Measurements from ENCODE around the gene TMC6. TPM values are rescaled to one million over a fixed set of nuclear protein-coding genes. Genes with fewer than 3 reads are reported as not detected.
"Not testable (repeated sequence)": the region's sequence is repeated elsewhere in the genome, so short reads cannot be mapped to it uniquely, and the experiment has no call there.

TMC6 gene
- total RNA-seq = 136 TPM

GRCh38 chr17:78128551-78129350 is at the start of gene TMC6:
Gene TMC6 (minus strand): TSS chr17:78128755. CDS start chr17:78126832, 1,923 bp downstream.
- H3K27me3 ChIP-seq (ENCODE audit: insufficient read depth, low read length) = no peaks in the 10 kb centered on the region

GRCh38 chr17:78176548-78177025 is 48.0 kb upstream of the TMC6 start:
- no peaks in the 10 kb centered on the region for H3K27me3 ChIP-seq (ENCODE audit: insufficient read depth, low read length)
- no peaks in the 10 kb centered on the region for H3K9me3 ChIP-seq (ENCODE audit: low read depth, low read length)
- no peak overlapping the region for H3K4me3 ChIP-seq (ENCODE audit: low read length)
- peaks cover 72% of the 10 kb centered on the region for H3K4me1 ChIP-seq (ENCODE audit: insufficient read depth, low read length)

More at GRCh38 chr17:78128551-78129350, at the start of gene TMC6:
- Histone ChIP-seq H3K4me3 (ENCODE audit: low read length) (peak within 1 kb of the TSS; percentile 81), H3K9me3 (ENCODE audit: low read depth, low read length) (no peaks in the 10 kb centered on the region), H3K4me1 (ENCODE audit: insufficient read depth, low read length) (peaks cover 77% of the 10 kb centered on the region)

GRCh38 chr17:78175643-78175981 is 47.1 kb upstream of the TMC6 start:
- Histone ChIP-seq H3K4me1 (ENCODE audit: insufficient read depth, low read length) (peaks cover 79% of the 10 kb centered on the region), H3K27me3 (ENCODE audit: insufficient read depth, low read length) (no peaks in the 10 kb centered on the region), H3K4me3 (ENCODE audit: low read length) (no peak overlapping the region), H3K9me3 (ENCODE audit: low read depth, low read length) (no peaks in the 10 kb centered on the region)

GRCh38 chr17:78174870-78175642 is 46.5 kb upstream of the TMC6 start:
- Histone ChIP-seq H3K4me1 (ENCODE audit: insufficient read depth, low read length) (peaks cover 82% of the 10 kb centered on the region), H3K27me3 (ENCODE audit: insufficient read depth, low read length) (no peaks in the 10 kb centered on the region), H3K4me3 (ENCODE audit: low read length) (no peak overlapping the region), H3K9me3 (ENCODE audit: low read depth, low read length) (no peaks in the 10 kb centered on the region)

GRCh38 chr17:78174346-78174869 is 45.9 kb upstream of the TMC6 start:
- no peak overlapping the region for H3K4me3 ChIP-seq (ENCODE audit: low read length)
- H3K4me1 ChIP-seq (ENCODE audit: insufficient read depth, low read length) = peaks cover 82% of the 10 kb centered on the region
- H3K27me3 ChIP-seq (ENCODE audit: insufficient read depth, low read length) = no peaks in the 10 kb centered on the region
- no peaks in the 10 kb centered on the region for H3K9me3 ChIP-seq (ENCODE audit: low read depth, low read length)

GRCh38 chr17:78173097-78173715 is 44.7 kb upstream of the TMC6 start:
- Histone ChIP-seq H3K4me3 (ENCODE audit: low read length) (no peak overlapping the region), H3K4me1 (ENCODE audit: insufficient read depth, low read length) (peaks cover 81% of the 10 kb centered on the region), H3K27me3 (ENCODE audit: insufficient read depth, low read length) (no peaks in the 10 kb centered on the region)

GRCh38 chr17:78172249-78173051 is 43.9 kb upstream of the TMC6 start:
- peaks cover 86% of the 10 kb centered on the region for H3K4me1 ChIP-seq (ENCODE audit: insufficient read depth, low read length)
- no peaks in the 10 kb centered on the region for H3K27me3 ChIP-seq (ENCODE audit: insufficient read depth, low read length)
- H3K4me3 ChIP-seq (ENCODE audit: low read length) = no peak overlapping the region
- no peaks in the 10 kb centered on the region for H3K9me3 ChIP-seq (ENCODE audit: low read depth, low read length)

More at GRCh38 chr17:78173097-78173715, 44.7 kb upstream of the TMC6 start:
- H3K9me3 ChIP-seq (ENCODE audit: low read depth, low read length) = no peaks in the 10 kb centered on the region

GRCh38 chr17:78171591-78172248 is 43.2 kb upstream of the TMC6 start:
- H3K4me1 ChIP-seq (ENCODE audit: insufficient read depth, low read length) = peaks cover 82% of the 10 kb centered on the region
- not testable (repeated sequence) for H3K9me3 ChIP-seq (ENCODE audit: low read depth, low read length); H3K27me3 ChIP-seq (ENCODE audit: insufficient read depth, low read length); H3K4me3 ChIP-seq (ENCODE audit: low read length)

- H3K27me3 ChIP-seq (ENCODE audit: insufficient read depth, low read length) = no peaks in the 10 kb centered on the region
- peaks cover 74% of the 10 kb centered on the region for H3K4me1 ChIP-seq (ENCODE audit: insufficient read depth, low read length)
- H3K4me3 ChIP-seq (ENCODE audit: low read length) = no peak overlapping the region
- no peaks in the 10 kb centered on the region for H3K9me3 ChIP-seq (ENCODE audit: low read depth, low read length)
Measured at GRCh38 chr17:78170692-78171590, 42.4 kb upstream of the TMC6 start.

GRCh38 chr17:78168903-78169793 is 40.6 kb upstream of the TMC6 start:
- no peaks in the 10 kb centered on the region for H3K27me3 ChIP-seq (ENCODE audit: insufficient read depth, low read length)
- peaks cover 56% of the 10 kb centered on the region for H3K4me1 ChIP-seq (ENCODE audit: insufficient read depth, low read length)
- peak overlapping the region; percentile 59 for H3K4me3 ChIP-seq (ENCODE audit: low read length)
- no peaks in the 10 kb centered on the region for H3K9me3 ChIP-seq (ENCODE audit: low read depth, low read length)

- H3K4me1 ChIP-seq (ENCODE audit: insufficient read depth, low read length) = peaks cover 48% of the 10 kb centered on the region
- peak within 1 kb of the TSS; percentile 59 for H3K4me3 ChIP-seq (ENCODE audit: low read length)
- no peaks in the 10 kb centered on the region for H3K27me3 ChIP-seq (ENCODE audit: insufficient read depth, low read length)
- no peaks in the 10 kb centered on the region for H3K9me3 ChIP-seq (ENCODE audit: low read depth, low read length)
Measured at GRCh38 chr17:78168242-78168902, 39.8 kb upstream of the TMC6 start, which contains the start of gene SYNGR2. Gene SYNGR2 (plus strand): TSS chr17:78168581. CDS start chr17:78168617, 36 bp downstream.

- H3K4me1 ChIP-seq (ENCODE audit: insufficient read depth, low read length) = peaks cover 29% of the 10 kb centered on the region
- H3K4me3 ChIP-seq (ENCODE audit: low read length) = no peak overlapping the region
- H3K27me3 ChIP-seq (ENCODE audit: insufficient read depth, low read length) = no peaks in the 10 kb centered on the region
- no peaks in the 10 kb centered on the region for H3K9me3 ChIP-seq (ENCODE audit: low read depth, low read length)
Measured at GRCh38 chr17:78166416-78166815, 37.9 kb upstream of the TMC6 start.

Data from mononuclear cell (primary cell).